Astrocyte (in vitro differentiated cells and primary cell): Measurements from ENCODE around the gene DIP2A. TPM values are rescaled to one million over a fixed set of nuclear protein-coding genes. Genes with fewer than 3 reads are reported as not detected.
"Not testable (repeated sequence)": the region's sequence is repeated elsewhere in the genome, so short reads cannot be mapped to it uniquely, and the experiment has no call there.

Source experiments
- DNase-seq: peaks from one replicate; pipeline ENCODE4 v3.0.0-alpha.2; 2010; ENCODE audit warnings: low read depth
- FAIRE-seq: peaks from 2 replicates; lab custom pipeline; 2011; peaks lifted over from hg19 to GRCh38; lab: Jason Lieb, UNC
- H2AFZ ChIP-seq: 2 replicates; pipeline ENCODE4 v1.6.0; 2012; ENCODE audit warnings: low read depth, low read length, inconsistent platforms
- H3K27ac ChIP-seq: 2 replicates; pipeline ENCODE4 v1.5.1; 2011; ENCODE audit warnings: low read depth, low read length, inconsistent platforms
- H3K27me3 ChIP-seq: 2 replicates; pipeline ENCODE4 v1.6.0; 2011; ENCODE audit warnings: low read length, inconsistent platforms; ENCODE audit not compliant: insufficient read depth
- H3K36me3 ChIP-seq: 2 replicates; pipeline ENCODE4 v1.5.1; 2011; ENCODE audit warnings: low read length, inconsistent platforms; ENCODE audit not compliant: insufficient read depth
- H3K4me1 ChIP-seq: 2 replicates; pipeline ENCODE4 v1.5.1; 2011; ENCODE audit warnings: low read length, inconsistent platforms; ENCODE audit not compliant: insufficient read depth
- H3K4me2 ChIP-seq: 2 replicates; pipeline ENCODE4 v1.6.0; 2012; ENCODE audit warnings: low read length, inconsistent platforms
- H3K4me3 ChIP-seq: 2 replicates; pipeline ENCODE4 v1.5.1; 2011; ENCODE audit warnings: low read depth, mild to moderate bottlenecking, low read length, inconsistent platforms; ENCODE audit not compliant: insufficient read depth
- H3K79me2 ChIP-seq: 2 replicates; pipeline ENCODE4 v1.6.0; 2012; ENCODE audit warnings: mild to moderate bottlenecking, low read length, inconsistent platforms; ENCODE audit not compliant: insufficient read depth
- H3K9ac ChIP-seq: 2 replicates; pipeline ENCODE4 v1.6.0; 2012; ENCODE audit warnings: mild to moderate bottlenecking, low read length, inconsistent platforms
- H3K9me3 ChIP-seq: 2 replicates; pipeline ENCODE4 v1.5.1; 2012; ENCODE audit warnings: low read depth, mild to moderate bottlenecking, low read length, inconsistent platforms; ENCODE audit not compliant: insufficient read depth
- H4K20me1 ChIP-seq: 2 replicates; pipeline ENCODE4 v1.6.0; 2012; ENCODE audit warnings: low read length, inconsistent platforms; ENCODE audit not compliant: insufficient read depth
- H3K27ac Mint-ChIP-seq: one replicate; pipeline ENCODE4 v1.8.0; 2021; ENCODE audit warnings: mild to moderate bottlenecking, mixed read lengths; ENCODE audit not compliant: unreplicated experiment
- H3K27me3 Mint-ChIP-seq: one replicate; pipeline ENCODE4 v1.8.0; 2021; ENCODE audit warnings: low read depth, mixed read lengths; ENCODE audit not compliant: unreplicated experiment
- H3K36me3 Mint-ChIP-seq: one replicate; pipeline ENCODE4 v1.8.0; 2021; ENCODE audit warnings: low read depth, mixed read lengths; ENCODE audit not compliant: unreplicated experiment
- H3K4me1 Mint-ChIP-seq: one replicate; pipeline ENCODE4 v1.8.0; 2021; ENCODE audit warnings: low read depth, mixed read lengths; ENCODE audit not compliant: unreplicated experiment
- H3K4me3 Mint-ChIP-seq: one replicate; pipeline ENCODE4 v1.8.0; 2021; ENCODE audit warnings: mild to moderate bottlenecking, moderate library complexity, mixed read lengths; ENCODE audit not compliant: unreplicated experiment
- H3K9me3 Mint-ChIP-seq: one replicate; pipeline ENCODE4 v1.8.0; 2021; ENCODE audit warnings: mild to moderate bottlenecking, mixed read lengths; ENCODE audit not compliant: unreplicated experiment
- CTCF ChIP-seq: IDR thresholded peaks from 2 replicates; pipeline ENCODE4 v1.5.1; 2011; ENCODE audit warnings: low read depth, mild to moderate bottlenecking, inconsistent platforms, low read length, moderate library complexity; ENCODE audit not compliant: insufficient read depth
- EZH2 ChIP-seq: IDR thresholded peaks from 2 replicates; pipeline ENCODE4 v1.6.1; 2012; ENCODE audit warnings: mild to moderate bottlenecking, low read length, inconsistent platforms; ENCODE audit not compliant: insufficient read depth
- total RNA-seq: library from RNA; stranded (reverse); gene quantifications from 2 replicates; pipeline ENCODE4 v1.2.1, GENCODE V29; 2021

Gene DIP2A
- total RNA-seq, 1 donor from 2014 or later = 35.4 TPM

- H3K79me2 ChIP-seq = peaks cover 10% of the 10 kb centered on the region
- DNase-seq = no peak
- H3K4me3 Mint-ChIP-seq = no peak overlapping the region
- no peak overlapping the region for H3K27ac ChIP-seq
- H3K36me3 ChIP-seq = peaks cover 9% of the 10 kb centered on the region
- H2AFZ ChIP-seq = no peak overlapping the region
- H3K9ac ChIP-seq = no peak overlapping the region
- FAIRE-seq = no peak
- no peak for TF ChIP-seq EZH2
- TF ChIP-seq CTCF = no peak
- no peak overlapping the region for H3K4me3 ChIP-seq
- no peaks in the 10 kb centered on the region for H3K9me3 ChIP-seq
- no peaks in the 10 kb centered on the region for H3K27me3 ChIP-seq
- no peaks in the 10 kb centered on the region for H3K27me3 Mint-ChIP-seq
- peaks cover 6% of the 10 kb centered on the region for H3K4me1 Mint-ChIP-seq
- no peak overlapping the region for H3K27ac Mint-ChIP-seq
- peaks cover 8% of the 10 kb centered on the region for H3K4me1 ChIP-seq
- H3K36me3 Mint-ChIP-seq = peaks cover 7% of the 10 kb centered on the region
- H3K9me3 Mint-ChIP-seq = peaks cover 2% of the 10 kb centered on the region
- H4K20me1 ChIP-seq = peaks cover 15% of the 10 kb centered on the region
- no peak overlapping the region for H3K4me2 ChIP-seq
Measured at GRCh38 chr21:46517361-46517760, 58.7 kb downstream of the DIP2A start.

GRCh38 chr21:46518983-46519583 lies 60.4 kb downstream of the DIP2A start:
- Histone ChIP-seq H3K9ac (no peak overlapping the region), H3K27ac (no peak overlapping the region), H3K4me3 (no peak overlapping the region), H3K4me2 (no peak overlapping the region), H3K36me3 (no peaks in the 10 kb centered on the region), H3K9me3 (no peaks in the 10 kb centered on the region), H3K79me2 (peaks cover 10% of the 10 kb centered on the region), H3K4me1 (peaks cover 8% of the 10 kb centered on the region), H3K27me3 (no peaks in the 10 kb centered on the region), H4K20me1 (peaks cover 21% of the 10 kb centered on the region), H2AFZ (no peak overlapping the region)
- FAIRE-seq (no peak), DNase-seq (peak; percentile 31)
- H3K27me3 Mint-ChIP-seq = no peaks in the 10 kb centered on the region
- peaks cover 6% of the 10 kb centered on the region for H3K36me3 Mint-ChIP-seq
- H3K4me1 Mint-ChIP-seq = peaks cover 6% of the 10 kb centered on the region
- H3K9me3 Mint-ChIP-seq = peaks cover 2% of the 10 kb centered on the region
- no peak overlapping the region for H3K27ac Mint-ChIP-seq
- TF ChIP-seq CTCF (no peak), EZH2 (no peak)
- H3K4me3 Mint-ChIP-seq = no peak overlapping the region

- H3K36me3 ChIP-seq, H3K36me3 Mint-ChIP-seq, DNase-seq, H3K27me3 Mint-ChIP-seq, H3K4me3 ChIP-seq, H3K4me1 ChIP-seq, H3K9me3 Mint-ChIP-seq, H3K4me1 Mint-ChIP-seq, H3K4me3 Mint-ChIP-seq, H2AFZ ChIP-seq, H3K79me2 ChIP-seq, H3K27me3 ChIP-seq, H3K27ac ChIP-seq, H3K4me2 ChIP-seq, H3K27ac Mint-ChIP-seq, H3K9me3 ChIP-seq, H3K9ac ChIP-seq, FAIRE-seq: not testable (repeated sequence)
- peaks cover 31% of the 10 kb centered on the region for H4K20me1 ChIP-seq
Measured at GRCh38 chr21:46527393-46527792, 68.7 kb downstream of the DIP2A start.
